ENCODE measurements around the gene CPTP. TPM values are rescaled to one million over a fixed set of nuclear protein-coding genes. Genes with fewer than 3 reads are reported as not detected.
A peak's percentile ranks its signal among the peaks of the same experiment; 100 is the strongest.

Gene CPTP
- total and polyA plus RNA-seq, 2 of the 13 experiments (the other 11 are each of a cell fraction or from before 2014, with no cell fraction given): 5.5 to 9.3 TPM

DNA sequence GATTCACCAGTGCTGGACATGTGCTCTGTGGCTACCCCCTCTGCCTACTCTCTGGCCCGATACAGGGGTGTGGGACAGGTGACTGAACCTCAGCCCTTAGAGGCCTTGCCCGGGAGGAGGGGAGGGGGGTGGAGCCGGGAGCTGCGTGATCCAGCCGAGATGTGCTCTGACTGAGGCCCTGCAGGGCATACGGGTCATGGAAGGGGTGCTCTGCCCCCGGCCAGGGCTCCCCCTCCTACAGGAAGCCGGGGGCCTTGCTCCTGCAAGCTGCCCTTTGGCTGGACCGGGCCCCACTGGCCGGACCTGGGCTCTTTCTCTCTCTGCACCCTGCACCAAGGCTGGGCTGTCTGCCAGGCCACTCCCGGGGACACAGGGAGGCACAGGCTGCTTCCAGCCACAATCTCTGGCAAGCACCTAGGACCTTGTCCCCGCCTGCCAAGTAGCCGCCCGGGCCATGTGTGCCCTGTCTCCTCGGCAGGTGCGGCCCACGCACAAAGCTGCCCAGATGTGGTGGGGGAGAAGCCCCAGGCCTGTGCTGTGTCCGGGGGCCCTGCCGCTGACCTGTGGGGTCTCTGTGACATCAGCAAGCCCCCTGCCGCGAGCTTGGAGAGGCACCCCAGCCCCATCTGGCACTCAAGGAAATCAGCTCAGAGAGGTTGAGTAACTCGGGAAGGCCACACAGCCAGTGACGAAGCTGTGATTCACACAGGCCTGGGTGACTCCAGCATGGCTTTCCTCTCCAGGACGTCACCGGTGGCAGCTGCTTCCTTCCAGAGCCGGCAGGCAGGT lies 42.9 kb upstream of the CPTP start (continued):
- TF ChIP-seq KLF15 (CRISPR knock-in tag; IDR thresholded peaks at IDR 0.05; ENCODE audit: borderline replicate concordance): no peak; the same call in 1 of the 2 replicates
- peak; percentile 18 for TF ChIP-seq FOSL2 (CRISPR knock-in tag; IDR thresholded peaks at IDR 0.05)
- TF ChIP-seq ZNF816 (CRISPR knock-in tag; IDR thresholded peaks at IDR 0.05; ENCODE audit: borderline replicate concordance): no peak
- TF ChIP-seq SALL1 (CRISPR knock-in tag; IDR thresholded peaks at IDR 0.05): no peak; the same call in 1 of the 2 replicates
- TF ChIP-seq, protein P1, sequence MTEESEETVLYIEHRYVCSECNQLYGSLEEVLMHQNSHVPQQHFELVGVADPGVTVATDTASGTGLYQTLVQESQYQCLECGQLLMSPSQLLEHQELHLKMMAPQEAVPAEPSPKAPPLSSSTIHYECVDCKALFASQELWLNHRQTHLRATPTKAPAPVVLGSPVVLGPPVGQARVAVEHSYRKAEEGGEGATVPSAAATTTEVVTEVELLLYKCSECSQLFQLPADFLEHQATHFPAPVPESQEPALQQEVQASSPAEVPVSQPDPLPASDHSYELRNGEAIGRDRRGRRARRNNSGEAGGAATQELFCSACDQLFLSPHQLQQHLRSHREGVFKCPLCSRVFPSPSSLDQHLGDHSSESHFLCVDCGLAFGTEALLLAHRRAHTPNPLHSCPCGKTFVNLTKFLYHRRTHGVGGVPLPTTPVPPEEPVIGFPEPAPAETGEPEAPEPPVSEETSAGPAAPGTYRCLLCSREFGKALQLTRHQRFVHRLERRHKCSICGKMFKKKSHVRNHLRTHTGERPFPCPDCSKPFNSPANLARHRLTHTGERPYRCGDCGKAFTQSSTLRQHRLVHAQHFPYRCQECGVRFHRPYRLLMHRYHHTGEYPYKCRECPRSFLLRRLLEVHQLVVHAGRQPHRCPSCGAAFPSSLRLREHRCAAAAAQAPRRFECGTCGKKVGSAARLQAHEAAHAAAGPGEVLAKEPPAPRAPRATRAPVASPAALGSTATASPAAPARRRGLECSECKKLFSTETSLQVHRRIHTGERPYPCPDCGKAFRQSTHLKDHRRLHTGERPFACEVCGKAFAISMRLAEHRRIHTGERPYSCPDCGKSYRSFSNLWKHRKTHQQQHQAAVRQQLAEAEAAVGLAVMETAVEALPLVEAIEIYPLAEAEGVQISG (CRISPR knock-in tag; IDR thresholded peaks at IDR 0.05): peak; percentile 90
- TF ChIP-seq, protein P2, sequence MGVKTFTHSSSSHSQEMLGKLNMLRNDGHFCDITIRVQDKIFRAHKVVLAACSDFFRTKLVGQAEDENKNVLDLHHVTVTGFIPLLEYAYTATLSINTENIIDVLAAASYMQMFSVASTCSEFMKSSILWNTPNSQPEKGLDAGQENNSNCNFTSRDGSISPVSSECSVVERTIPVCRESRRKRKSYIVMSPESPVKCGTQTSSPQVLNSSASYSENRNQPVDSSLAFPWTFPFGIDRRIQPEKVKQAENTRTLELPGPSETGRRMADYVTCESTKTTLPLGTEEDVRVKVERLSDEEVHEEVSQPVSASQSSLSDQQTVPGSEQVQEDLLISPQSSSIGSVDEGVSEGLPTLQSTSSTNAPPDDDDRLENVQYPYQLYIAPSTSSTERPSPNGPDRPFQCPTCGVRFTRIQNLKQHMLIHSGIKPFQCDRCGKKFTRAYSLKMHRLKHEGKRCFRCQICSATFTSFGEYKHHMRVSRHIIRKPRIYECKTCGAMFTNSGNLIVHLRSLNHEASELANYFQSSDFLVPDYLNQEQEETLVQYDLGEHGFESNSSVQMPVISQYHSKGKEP (CRISPR knock-in tag; IDR thresholded peaks at IDR 0.05): no peak
- TF ChIP-seq MAZ (IDR thresholded peaks at IDR 0.05; ENCODE audit: borderline replicate concordance, low read depth, low read length): peak; percentile 57
- TF ChIP-seq MAZ (CRISPR knock-in tag; IDR thresholded peaks at IDR 0.05; ENCODE audit: low read depth): peak; percentile 92
- TF ChIP-seq WIZ (CRISPR knock-in tag; IDR thresholded peaks at IDR 0.05): no peak
- TF ChIP-seq TRIM24 (CRISPR knock-in tag; IDR thresholded peaks at IDR 0.05): no peak
- TF ChIP-seq, protein P3, sequence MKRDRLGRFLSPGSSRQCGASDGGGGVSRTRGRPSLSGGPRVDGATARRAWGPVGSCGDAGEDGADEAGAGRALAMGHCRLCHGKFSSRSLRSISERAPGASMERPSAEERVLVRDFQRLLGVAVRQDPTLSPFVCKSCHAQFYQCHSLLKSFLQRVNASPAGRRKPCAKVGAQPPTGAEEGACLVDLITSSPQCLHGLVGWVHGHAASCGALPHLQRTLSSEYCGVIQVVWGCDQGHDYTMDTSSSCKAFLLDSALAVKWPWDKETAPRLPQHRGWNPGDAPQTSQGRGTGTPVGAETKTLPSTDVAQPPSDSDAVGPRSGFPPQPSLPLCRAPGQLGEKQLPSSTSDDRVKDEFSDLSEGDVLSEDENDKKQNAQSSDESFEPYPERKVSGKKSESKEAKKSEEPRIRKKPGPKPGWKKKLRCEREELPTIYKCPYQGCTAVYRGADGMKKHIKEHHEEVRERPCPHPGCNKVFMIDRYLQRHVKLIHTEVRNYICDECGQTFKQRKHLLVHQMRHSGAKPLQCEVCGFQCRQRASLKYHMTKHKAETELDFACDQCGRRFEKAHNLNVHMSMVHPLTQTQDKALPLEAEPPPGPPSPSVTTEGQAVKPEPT (CRISPR knock-in tag; IDR thresholded peaks at IDR 0.05; ENCODE audit: low read depth): peak; percentile 40; the same call in 1 of the 2 replicates
- TF ChIP-seq, protein P4, sequence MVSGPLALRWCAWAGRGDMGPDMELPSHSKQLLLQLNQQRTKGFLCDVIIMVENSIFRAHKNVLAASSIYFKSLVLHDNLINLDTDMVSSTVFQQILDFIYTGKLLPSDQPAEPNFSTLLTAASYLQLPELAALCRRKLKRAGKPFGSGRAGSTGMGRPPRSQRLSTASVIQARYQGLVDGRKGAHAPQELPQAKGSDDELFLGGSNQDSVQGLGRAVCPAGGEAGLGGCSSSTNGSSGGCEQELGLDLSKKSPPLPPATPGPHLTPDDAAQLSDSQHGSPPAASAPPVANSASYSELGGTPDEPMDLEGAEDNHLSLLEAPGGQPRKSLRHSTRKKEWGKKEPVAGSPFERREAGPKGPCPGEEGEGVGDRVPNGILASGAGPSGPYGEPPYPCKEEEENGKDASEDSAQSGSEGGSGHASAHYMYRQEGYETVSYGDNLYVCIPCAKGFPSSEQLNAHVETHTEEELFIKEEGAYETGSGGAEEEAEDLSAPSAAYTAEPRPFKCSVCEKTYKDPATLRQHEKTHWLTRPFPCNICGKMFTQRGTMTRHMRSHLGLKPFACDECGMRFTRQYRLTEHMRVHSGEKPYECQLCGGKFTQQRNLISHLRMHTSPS (CRISPR knock-in tag; IDR thresholded peaks at IDR 0.05; ENCODE audit: low read depth): peak; percentile 93
- no peak for TF ChIP-seq KLF12 (CRISPR knock-in tag; IDR thresholded peaks at IDR 0.05; ENCODE audit: borderline replicate concordance)
- TF ChIP-seq HHEX (CRISPR knock-in tag; IDR thresholded peaks at IDR 0.05): no peak
- peak; percentile 72; the same call in 1 of the 2 replicates for TF ChIP-seq GABPB1 (CRISPR knock-in tag; IDR thresholded peaks at IDR 0.05)
- TF ChIP-seq, protein P5, sequence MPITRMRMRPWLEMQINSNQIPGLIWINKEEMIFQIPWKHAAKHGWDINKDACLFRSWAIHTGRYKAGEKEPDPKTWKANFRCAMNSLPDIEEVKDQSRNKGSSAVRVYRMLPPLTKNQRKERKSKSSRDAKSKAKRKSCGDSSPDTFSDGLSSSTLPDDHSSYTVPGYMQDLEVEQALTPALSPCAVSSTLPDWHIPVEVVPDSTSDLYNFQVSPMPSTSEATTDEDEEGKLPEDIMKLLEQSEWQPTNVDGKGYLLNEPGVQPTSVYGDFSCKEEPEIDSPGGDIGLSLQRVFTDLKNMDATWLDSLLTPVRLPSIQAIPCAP (CRISPR knock-in tag; IDR thresholded peaks at IDR 0.05; ENCODE audit: low read depth): no peak
- 0 out of 2 replicates have a peak, but pooled peaks have one; percentile 35 for TF ChIP-seq ZBTB8A (CRISPR knock-in tag; IDR thresholded peaks at IDR 0.05; ENCODE audit: borderline replicate concordance, low read depth)
- peak; percentile 44; the same call in 1 of the 2 replicates for TF ChIP-seq SP4 (CRISPR knock-in tag; IDR thresholded peaks at IDR 0.05)
- no peak for TF ChIP-seq ZNF550 (CRISPR knock-in tag; IDR thresholded peaks at IDR 0.05; ENCODE audit: borderline replicate concordance)
- TF ChIP-seq ZNF124 (CRISPR knock-in tag; IDR thresholded peaks at IDR 0.05): peak; percentile 58; the same call in 1 of the 2 replicates
